Neural cell (in vitro differentiated cells): ENCODE results near the gene NAV1. TPM values are rescaled to one million over a fixed set of nuclear protein-coding genes. Genes with fewer than 3 reads are reported as not detected.

Experiments used
- H2AFZ ChIP-seq: fragments of 200-600, 300-800 bp; sonication (generic), shearing (Covaris generic); 2 replicates; pipeline ENCODE4 v1.6.0; 2014; ENCODE audit warnings: low read depth, mild to moderate bottlenecking, antibody characterized with exemption, low read length, moderate library complexity
- H3F3A ChIP-seq: fragments of 200-600 bp; shearing (Covaris generic); 2 replicates; pipeline ENCODE4 v1.6.1; 2016; ENCODE audit warnings: mild to moderate bottlenecking, moderate library complexity, mixed read lengths, antibody characterized with exemption, low read length; ENCODE audit not compliant: insufficient read depth, poor library complexity, severe bottlenecking
- H3K27ac ChIP-seq: fragments of 200-600, 300-800 bp; sonication (generic), shearing (Covaris generic); 2 replicates; pipeline ENCODE4 v1.5.1; 2014; ENCODE audit warnings: mild to moderate bottlenecking, low read length, moderate library complexity
- H3K27me3 ChIP-seq: fragments of 300-800, 200-600 bp; sonication (generic), shearing (Covaris generic); 2 replicates; pipeline ENCODE4 v1.6.0; 2014; ENCODE audit warnings: mild to moderate bottlenecking, low read depth, low read length, moderate library complexity; ENCODE audit not compliant: insufficient read depth
- H3K36me3 ChIP-seq: fragments of 300-800, 200-600 bp; sonication (generic), shearing (Covaris generic); 2 replicates; pipeline ENCODE4 v1.5.1; 2014; ENCODE audit warnings: mild to moderate bottlenecking, antibody characterized with exemption, low read length, moderate library complexity; ENCODE audit not compliant: insufficient read depth
- H3K4me2 ChIP-seq: fragments of 300-800, 200-600 bp; sonication (generic), shearing (Covaris generic); 2 replicates; pipeline ENCODE4 v1.6.0; 2014; ENCODE audit warnings: mild to moderate bottlenecking, low read length
- H3K4me3 ChIP-seq: fragments of 300-800, 200-600 bp; sonication (generic), shearing (Covaris generic); 2 replicates; pipeline ENCODE4 v1.5.1; 2014; ENCODE audit warnings: mild to moderate bottlenecking, low read length, moderate library complexity
- H3K79me2 ChIP-seq: fragments of 200-600 bp; shearing (Covaris generic); replicated peaks from 2 replicates; pipeline ENCODE4 v1.6.0; 2014; ENCODE audit warnings: mild to moderate bottlenecking, low read length, moderate library complexity; ENCODE audit not compliant: insufficient read depth
- H3K9ac ChIP-seq: fragments of 300-800, 200-600 bp; sonication (generic), shearing (Covaris generic); 2 replicates; pipeline ENCODE4 v1.6.1; 2016; ENCODE audit warnings: mild to moderate bottlenecking, low read length, mixed read lengths
- H3K9me2 ChIP-seq: fragments of 200-600 bp; shearing (Covaris generic); 2 replicates; pipeline ENCODE4 v1.6.1; 2016; ENCODE audit warnings: mild to moderate bottlenecking, low read length, mixed read lengths; ENCODE audit not compliant: insufficient read depth
- H3K9me3 ChIP-seq: fragments of 200-600, 300-800 bp; sonication (generic), shearing (Covaris generic); 2 replicates; pipeline ENCODE4 v1.6.1; 2016; ENCODE audit warnings: mild to moderate bottlenecking, mixed run types, low read length, moderate library complexity, mixed read lengths
- H4K20me1 ChIP-seq: fragments of 200-600 bp; shearing (Covaris generic); 2 replicates; pipeline ENCODE4 v1.6.1; 2016; ENCODE audit warnings: mild to moderate bottlenecking, mixed run types; ENCODE audit not compliant: insufficient read depth
- CTCF ChIP-seq: fragments of 450-650 bp; IDR thresholded peaks from 2 replicates; pipeline ENCODE4 v1.5.1; 2014; ENCODE audit warnings: antibody characterized with exemption, mild to moderate bottlenecking, moderate library complexity; ENCODE audit not compliant: poor library complexity, severe bottlenecking
- EP300 ChIP-seq: fragments of 450-650 bp; conservative IDR thresholded peaks from 2 replicates; pipeline ENCODE4 v1.6.1; 2014; ENCODE audit warnings: antibody characterized with exemption, mild to moderate bottlenecking, moderate library complexity; ENCODE audit not compliant: poor library complexity, severe bottlenecking
- EZH2 ChIP-seq: fragments of 200-600, 300-800 bp; shearing (Covaris generic), sonication (generic); IDR thresholded peaks from 2 replicates; pipeline ENCODE4 v1.6.1; 2014; ENCODE audit warnings: antibody characterized with exemption, low read length, borderline replicate concordance, mild to moderate bottlenecking; ENCODE audit not compliant: insufficient read depth, poor library complexity, severe bottlenecking
- MXI1 ChIP-seq: fragments of 450-650 bp; conservative IDR thresholded peaks from 2 replicates; pipeline ENCODE4 v1.6.1; 2014; ENCODE audit warnings: antibody characterized with exemption, mild to moderate bottlenecking; ENCODE audit not compliant: poor library complexity, severe bottlenecking
- POLR2AphosphoS5 ChIP-seq: IDR thresholded peaks from 2 replicates; pipeline ENCODE4 v1.6.1; 2012
- RAD21 ChIP-seq: fragments of 450-650 bp; conservative IDR thresholded peaks from 2 replicates; pipeline ENCODE4 v1.6.1; 2014; ENCODE audit warnings: antibody characterized with exemption, mild to moderate bottlenecking, moderate library complexity
- REST ChIP-seq: IDR thresholded peaks from 2 replicates; pipeline ENCODE4 v1.6.1; 2012; ENCODE audit warnings: borderline replicate concordance
- SMC3 ChIP-seq: fragments of 450-650 bp; conservative IDR thresholded peaks from 2 replicates; pipeline ENCODE4 v1.6.1; 2014; ENCODE audit warnings: antibody characterized with exemption, mild to moderate bottlenecking, moderate library complexity; ENCODE audit not compliant: poor library complexity
- TAF1 ChIP-seq: IDR thresholded peaks from 2 replicates; pipeline ENCODE4 v1.6.1; 2012; ENCODE audit warnings: low read depth
- polyA plus RNA-seq: library from polyadenylated mRNA; depleted of rRNA; stranded (reverse); fragments of >200 nt; gene quantifications from 2 replicates; pipeline ENCODE4 v1.2.3, GENCODE V29; 2014

Gene NAV1
- polyA plus RNA-seq, 1 donor from 2014 or later = 33.2 TPM

GRCh38 chr1:201568265-201568664 lies 29.3 kb downstream of the NAV1 start:
- Histone ChIP-seq H3K4me3 (no peak overlapping the region), H3K27me3 (no peaks in the 10 kb centered on the region), H3K9ac (no peak overlapping the region), H3F3A (no peaks in the 10 kb centered on the region), H3K4me2 (no peak overlapping the region), H3K36me3 (no peaks in the 10 kb centered on the region), H3K79me2 (no peaks in the 10 kb centered on the region), H3K9me2 (no peaks in the 10 kb centered on the region), H3K9me3 (no peaks in the 10 kb centered on the region), H4K20me1 (no peaks in the 10 kb centered on the region), H2AFZ (no peak overlapping the region), H3K27ac (no peak overlapping the region)
- TF ChIP-seq SMC3 = no peak
- no peak for TF ChIP-seq RAD21
- no peak for TF ChIP-seq TAF1
- no peak for TF ChIP-seq REST
- no peak for TF ChIP-seq MXI1
- no peak for TF ChIP-seq EP300
- no peak for TF ChIP-seq CTCF
- TF ChIP-seq EZH2 = no peak
- TF ChIP-seq POLR2AphosphoS5 = no peak

GRCh38 chr1:201568859-201569294 lies 29.9 kb downstream of the NAV1 start:
- Histone ChIP-seq H3K79me2 (no peaks in the 10 kb centered on the region), H3K27me3 (no peaks in the 10 kb centered on the region), H3F3A (no peaks in the 10 kb centered on the region), H3K9me3 (no peaks in the 10 kb centered on the region), H3K27ac (no peak overlapping the region), H3K9me2 (no peaks in the 10 kb centered on the region), H3K36me3 (no peaks in the 10 kb centered on the region), H4K20me1 (no peaks in the 10 kb centered on the region), H3K4me3 (no peak overlapping the region), H3K4me2 (no peak overlapping the region), H2AFZ (no peak overlapping the region), H3K9ac (no peak overlapping the region)
- TF ChIP-seq CTCF (no peak), SMC3 (no peak), MXI1 (no peak), POLR2AphosphoS5 (no peak), EP300 (no peak), REST (no peak), EZH2 (no peak), TAF1 (no peak), RAD21 (no peak)
